Coronary artery (tissue), 2 donors: Measurements from ENCODE around the gene ANAPC4.
A peak's percentile ranks its signal among the peaks of the same experiment; 100 is the strongest.
"Not testable (repeated sequence)": the region's sequence is repeated elsewhere in the genome, so short reads cannot be mapped to it uniquely, and the experiment has no call there.

Experiments used
- DNase-seq: peaks from one replicate; pipeline ENCODE4 v3.0.0-alpha.2; 2017; ENCODE audit warnings: low spot score
- H3K27ac ChIP-seq, 2 donors: fragments of 200-600 bp; sonication (generic); one replicate each; pipeline ENCODE4 v1.5.1; 2016 to 2019
- H3K4me3 ChIP-seq: fragments of 200-600 bp; sonication (generic); 2 replicates; pipeline ENCODE4 v1.5.1; 2016; ENCODE audit warnings: mild to moderate bottlenecking, moderate library complexity
- TF ChIP-seq, protein P1 (sequence below): fragments of 200-600 bp; sonication (generic); IDR thresholded peaks from one replicate; pipeline ENCODE4 v1.5.1; 2019; ENCODE audit warnings: antibody characterized with exemption

The ANAPC4 gene

DNA sequence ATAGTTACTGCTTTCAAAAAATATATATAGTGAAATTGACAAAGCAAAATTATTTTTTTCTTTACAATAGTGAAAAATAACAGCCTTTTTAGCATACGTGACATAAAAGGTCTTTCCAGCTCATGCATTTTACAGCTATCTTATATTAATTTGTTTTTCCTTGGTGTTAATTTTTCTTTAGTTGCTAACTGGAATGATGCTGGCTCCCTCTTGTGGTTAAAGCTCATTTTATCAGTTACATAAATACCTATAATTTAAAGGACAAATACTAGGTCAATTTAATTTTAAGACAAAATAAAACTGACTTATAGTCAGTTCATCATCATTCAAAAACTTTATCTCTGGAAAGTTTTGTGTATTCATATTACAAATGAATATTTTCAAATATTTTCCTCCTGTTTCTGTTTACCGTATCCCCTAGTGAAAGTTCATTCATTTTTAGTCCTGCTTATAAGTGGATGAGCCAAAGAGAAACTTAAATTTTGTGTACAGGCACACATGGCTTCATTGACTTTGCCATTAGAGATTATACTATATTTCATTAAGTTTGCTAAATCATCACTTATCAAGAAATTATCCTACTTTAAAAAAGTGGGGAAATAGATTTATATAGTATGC is 9.9 kb upstream of the ANAPC4 start:
- DNase-seq, result no peak
- H3K27ac ChIP-seq, result no peak overlapping the region
- TF ChIP-seq, protein P1, sequence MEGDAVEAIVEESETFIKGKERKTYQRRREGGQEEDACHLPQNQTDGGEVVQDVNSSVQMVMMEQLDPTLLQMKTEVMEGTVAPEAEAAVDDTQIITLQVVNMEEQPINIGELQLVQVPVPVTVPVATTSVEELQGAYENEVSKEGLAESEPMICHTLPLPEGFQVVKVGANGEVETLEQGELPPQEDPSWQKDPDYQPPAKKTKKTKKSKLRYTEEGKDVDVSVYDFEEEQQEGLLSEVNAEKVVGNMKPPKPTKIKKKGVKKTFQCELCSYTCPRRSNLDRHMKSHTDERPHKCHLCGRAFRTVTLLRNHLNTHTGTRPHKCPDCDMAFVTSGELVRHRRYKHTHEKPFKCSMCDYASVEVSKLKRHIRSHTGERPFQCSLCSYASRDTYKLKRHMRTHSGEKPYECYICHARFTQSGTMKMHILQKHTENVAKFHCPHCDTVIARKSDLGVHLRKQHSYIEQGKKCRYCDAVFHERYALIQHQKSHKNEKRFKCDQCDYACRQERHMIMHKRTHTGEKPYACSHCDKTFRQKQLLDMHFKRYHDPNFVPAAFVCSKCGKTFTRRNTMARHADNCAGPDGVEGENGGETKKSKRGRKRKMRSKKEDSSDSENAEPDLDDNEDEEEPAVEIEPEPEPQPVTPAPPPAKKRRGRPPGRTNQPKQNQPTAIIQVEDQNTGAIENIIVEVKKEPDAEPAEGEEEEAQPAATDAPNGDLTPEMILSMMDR, result peak; percentile 30
- no peak overlapping the region for H3K4me3 ChIP-seq

DNA sequence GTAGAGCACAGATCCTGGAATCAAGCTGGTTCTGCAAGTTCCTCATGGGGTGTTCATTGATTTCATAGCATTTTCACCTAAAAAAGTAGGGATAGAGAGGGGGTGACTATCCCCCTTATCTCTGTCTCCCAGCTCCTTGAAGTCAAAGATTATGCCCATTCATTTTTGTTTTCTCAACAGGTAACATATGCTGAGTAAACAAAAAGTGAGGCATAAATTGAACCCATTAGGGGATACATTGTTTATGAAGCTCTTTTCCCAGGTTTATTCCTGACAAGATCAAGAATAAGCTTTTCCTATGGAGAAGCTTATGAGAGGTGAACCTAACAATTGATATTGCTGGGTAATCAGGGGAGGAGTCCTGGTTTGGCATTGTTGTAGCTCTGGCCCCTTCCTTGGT is 9.2 kb upstream of the ANAPC4 start:
- DNase-seq, result no peak
- H3K4me3 ChIP-seq, result no peak overlapping the region

DNA sequence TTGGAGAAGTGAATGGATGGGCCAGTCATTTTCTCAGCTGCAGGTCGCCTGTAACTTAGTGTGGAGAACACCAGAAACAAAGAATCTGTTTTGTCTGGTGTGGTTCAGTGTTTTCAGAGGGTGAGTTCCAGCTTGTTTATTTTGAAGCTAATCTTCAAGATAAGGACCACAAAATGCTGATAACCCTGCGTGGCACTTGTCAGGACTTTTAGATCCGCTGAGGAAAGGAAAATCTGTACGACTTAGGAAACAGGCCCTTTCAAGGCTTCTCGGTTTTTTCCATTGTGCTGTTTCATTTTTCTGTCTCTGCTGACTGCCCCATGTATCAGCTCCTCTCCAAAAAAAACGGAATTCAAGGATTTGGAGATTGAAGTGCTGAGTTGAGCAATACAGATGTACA is 8.7 kb upstream of the ANAPC4 start:
- H3K27ac ChIP-seq, result no peak overlapping the region
- no peak for DNase-seq
- TF ChIP-seq, protein P1, result no peak
- no peak overlapping the region for H3K4me3 ChIP-seq

More for the DNA sequence above, 9.2 kb upstream of the ANAPC4 start:
- TF ChIP-seq, protein P1, result no peak
- H3K27ac ChIP-seq, result no peak overlapping the region

DNA sequence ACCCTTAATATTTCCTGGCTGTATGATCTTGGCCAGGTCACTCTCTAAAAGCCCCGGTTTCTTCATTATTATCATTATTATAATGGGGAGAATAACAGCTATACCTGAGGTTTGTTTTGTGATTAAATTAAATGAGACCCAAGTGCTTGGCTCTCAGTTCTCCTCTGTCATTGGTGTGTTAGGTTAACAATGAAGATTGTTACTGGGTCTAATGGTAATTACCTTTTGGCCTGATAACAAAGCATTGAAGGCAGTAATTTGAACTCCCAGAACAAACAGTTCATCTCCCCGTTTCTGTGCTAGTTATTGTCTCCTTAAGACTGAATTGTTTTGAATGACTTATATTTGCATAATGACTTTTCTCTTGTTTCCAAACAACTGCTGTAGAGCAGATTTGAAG is 6.8 kb upstream of the ANAPC4 start:
- Histone ChIP-seq H3K27ac (no peak overlapping the region), H3K4me3 (no peak overlapping the region)
- TF ChIP-seq, protein P1, result no peak
- DNase-seq, result no peak

DNA sequence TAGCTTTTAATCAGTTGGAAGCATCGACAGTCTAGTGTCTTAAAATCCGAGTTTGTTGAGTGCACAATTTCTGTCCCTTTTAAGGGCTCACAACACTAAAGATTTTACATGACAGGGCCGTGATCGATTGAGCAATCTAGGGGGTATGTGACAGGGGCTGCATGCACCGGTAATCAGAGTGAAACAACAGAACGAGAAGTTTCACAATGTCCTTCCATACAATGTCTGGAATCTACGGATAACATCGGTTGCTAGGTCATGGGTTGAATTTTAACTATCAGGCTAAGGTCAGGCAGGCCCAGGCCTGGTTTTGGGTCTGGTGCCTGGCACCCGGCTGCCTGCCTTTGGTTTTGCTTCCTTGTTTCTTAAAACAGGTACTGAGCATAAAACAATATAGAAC is 4.5 kb upstream of the ANAPC4 start:
- H3K27ac ChIP-seq, DNase-seq, H3K4me3 ChIP-seq: not testable (repeated sequence)

DNA sequence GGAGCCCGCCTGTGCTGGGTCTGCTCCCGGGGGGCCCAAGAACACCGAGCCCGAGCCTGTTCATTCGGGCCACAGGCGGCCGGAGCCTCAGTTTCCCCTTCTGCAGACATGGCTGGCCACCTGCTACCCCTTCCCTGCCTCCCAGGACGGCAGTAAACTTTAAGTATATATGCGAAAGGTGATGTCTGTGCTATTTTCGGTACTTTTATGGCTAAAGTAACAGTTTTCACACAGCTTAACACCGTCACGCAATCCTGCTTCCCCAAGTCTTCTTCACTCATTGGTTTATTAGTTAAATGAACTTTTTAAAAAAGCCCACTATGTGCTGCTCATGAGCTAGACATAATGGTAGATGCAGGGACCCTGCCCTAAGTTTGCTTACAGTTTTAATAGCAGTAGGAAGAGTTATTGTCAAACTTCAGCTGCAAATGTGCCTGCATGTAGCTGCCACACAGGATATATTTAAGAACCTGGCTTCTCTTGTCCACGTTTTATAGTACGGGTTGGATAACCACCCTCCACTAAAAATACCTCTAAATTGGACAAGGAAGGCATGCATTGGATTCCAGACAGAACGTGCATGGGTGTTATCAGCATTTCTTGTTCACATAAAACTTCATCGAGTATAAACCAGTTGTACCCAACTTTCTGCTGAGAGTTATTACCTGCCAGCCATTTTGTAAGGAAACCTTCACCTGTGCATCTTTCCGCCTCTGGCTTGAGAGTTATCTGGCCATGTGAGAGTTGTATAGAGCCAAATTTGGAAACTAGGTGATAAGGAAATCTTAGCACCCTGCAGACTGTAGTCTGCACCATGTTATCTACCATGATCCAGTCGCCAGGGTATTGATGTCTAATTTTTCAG is 741 bp downstream of the ANAPC4 start:
- TF ChIP-seq, protein P1, result no peak
- Histone ChIP-seq H3K27ac (peak overlapping the region; percentile 72 to 94), H3K4me3 (peak overlapping the region; percentile 81)
- no peak for DNase-seq

DNA sequence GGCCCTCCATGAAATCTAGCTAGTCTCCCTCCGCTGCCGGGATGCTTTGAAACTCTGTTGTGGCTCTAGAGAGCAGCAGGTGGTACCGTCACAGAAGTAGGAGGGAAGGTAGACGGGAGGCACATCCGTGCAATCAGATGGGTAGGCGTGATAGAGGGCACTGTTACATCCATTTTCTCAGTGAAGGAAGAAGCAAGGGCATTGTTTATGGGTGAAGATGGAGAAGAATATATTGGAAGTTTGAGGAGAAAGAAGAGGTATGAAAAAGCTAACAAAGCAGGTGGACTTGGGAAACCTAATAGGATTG is 1.3 kb downstream of the ANAPC4 start:
- no peak for DNase-seq
- Histone ChIP-seq H3K27ac (no peak overlapping the region), H3K4me3 (peak overlapping the region; percentile 81)
- TF ChIP-seq, protein P1, result no peak
